NB4 (cell line): ENCODE data around the gene LPP.

Source experiments
- CTCF ChIP-seq: IDR thresholded peaks from one replicate; pipeline ENCODE4 v1.5.1; 2012; ENCODE audit warnings: low read depth, low read length
- MAX ChIP-seq: IDR thresholded peaks from 2 replicates; pipeline ENCODE4 v1.6.1; 2011; ENCODE audit warnings: low read depth, low read length

GRCh38 chr3:188524052-188524451 is 370.1 kb downstream of the LPP start:
- TF ChIP-seq CTCF (no peak), MAX (no peak)
